Hair follicle dermal papilla cell (primary cell): ENCODE data around the gene WDR31. TPM values are rescaled to one million over a fixed set of nuclear protein-coding genes. Genes with fewer than 3 reads are reported as not detected.

Experiments
- total RNA-seq: library from RNA; depleted of rRNA; stranded (reverse); fragments of >200 nt; gene quantifications from 2 replicates; pipeline ENCODE4 v1.2.3, GENCODE V29; 2012

The WDR31 gene
- total RNA-seq = 1.6 and 2.2 TPM in 2 replicates

DNA sequence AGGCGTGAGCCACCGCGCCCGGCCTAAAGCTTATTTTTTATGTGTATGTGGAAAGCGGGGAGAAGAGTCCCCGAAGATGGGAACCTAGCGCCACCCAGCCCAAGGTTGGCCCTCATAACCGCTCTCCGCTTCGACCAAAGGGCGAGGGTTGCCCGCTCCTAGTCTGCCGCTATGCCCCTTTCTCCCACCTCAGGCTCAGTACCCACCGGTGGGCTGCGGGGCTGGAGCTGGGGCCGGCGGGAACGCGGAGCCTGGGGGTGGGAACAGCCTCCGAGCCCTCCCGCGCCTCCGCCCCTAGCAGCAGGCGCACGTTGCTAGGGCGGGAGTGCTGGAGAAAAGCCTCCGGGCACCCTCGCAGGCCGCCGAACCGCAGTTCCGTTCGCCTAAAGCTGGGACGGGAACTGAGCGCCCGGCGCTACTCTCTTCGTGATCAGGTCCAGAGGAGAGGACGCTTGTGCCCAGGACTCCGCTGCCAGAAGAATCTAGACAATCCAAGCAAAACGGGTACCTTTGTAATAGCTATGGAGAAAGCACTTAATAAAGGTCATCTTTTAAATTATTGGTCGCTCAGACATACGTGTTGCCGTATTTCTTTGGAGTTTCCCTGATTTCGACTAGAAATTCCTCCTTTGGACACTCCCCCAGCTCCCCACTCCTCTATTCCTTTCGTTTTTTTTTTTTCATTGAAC, at the start of gene WDR31:
Gene WDR31, minus strand, starts transcription at position 265 of the 689 bp plus-strand sequence. CDS start 8,253 bp downstream, outside the sequence.

DNA sequence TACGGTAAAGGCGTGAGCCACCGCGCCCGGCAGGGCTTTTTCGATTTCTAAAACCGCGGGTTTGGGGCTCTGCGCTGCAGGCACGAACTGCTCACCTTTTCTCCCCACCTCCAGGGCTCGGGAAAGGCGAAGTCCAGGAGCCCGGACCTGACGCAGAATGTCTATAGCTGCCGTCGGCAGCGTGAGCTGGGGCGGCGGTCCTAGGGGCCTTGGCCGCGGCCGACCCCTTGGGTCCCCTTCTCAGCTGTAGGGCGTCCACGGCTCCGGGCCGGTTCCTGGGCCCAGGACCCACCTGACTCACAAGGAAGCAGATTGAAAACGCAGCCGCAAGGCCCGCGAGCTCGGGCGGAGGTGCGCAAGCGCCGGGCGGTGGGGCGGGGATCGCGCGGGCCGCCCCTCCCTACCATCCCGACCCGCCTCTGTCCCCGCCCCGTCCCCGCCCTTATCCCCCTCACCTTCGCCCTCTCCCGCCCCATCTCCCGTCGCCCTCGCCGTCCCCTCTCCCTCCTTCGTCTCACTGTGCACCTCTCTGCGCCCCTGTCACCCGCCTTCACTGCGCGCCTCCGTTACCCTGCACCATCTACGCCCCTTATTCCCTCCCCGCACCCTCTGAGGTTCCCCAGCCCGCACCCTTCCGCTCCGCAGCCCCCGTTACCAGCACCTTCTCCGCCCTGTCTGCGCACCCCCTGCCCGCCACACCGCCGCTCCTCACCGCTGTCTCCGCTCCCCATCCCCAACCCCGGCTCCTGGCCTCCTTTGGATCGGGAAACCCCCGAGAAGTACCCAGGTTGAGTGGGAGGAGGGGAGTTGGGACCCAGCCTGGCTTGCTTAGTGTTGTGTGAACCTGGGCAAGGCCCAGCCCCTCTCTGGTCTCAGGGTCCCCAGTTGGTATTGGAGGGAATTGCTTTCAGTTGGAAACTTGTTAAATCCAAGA, 36.8 kb upstream of the WDR31 start, which contains the start of gene HDHD3:
Gene HDHD3, minus strand, starts transcription at position 353 of the 934 bp plus-strand sequence. CDS start 2,632 bp downstream, outside the sequence.

DNA sequence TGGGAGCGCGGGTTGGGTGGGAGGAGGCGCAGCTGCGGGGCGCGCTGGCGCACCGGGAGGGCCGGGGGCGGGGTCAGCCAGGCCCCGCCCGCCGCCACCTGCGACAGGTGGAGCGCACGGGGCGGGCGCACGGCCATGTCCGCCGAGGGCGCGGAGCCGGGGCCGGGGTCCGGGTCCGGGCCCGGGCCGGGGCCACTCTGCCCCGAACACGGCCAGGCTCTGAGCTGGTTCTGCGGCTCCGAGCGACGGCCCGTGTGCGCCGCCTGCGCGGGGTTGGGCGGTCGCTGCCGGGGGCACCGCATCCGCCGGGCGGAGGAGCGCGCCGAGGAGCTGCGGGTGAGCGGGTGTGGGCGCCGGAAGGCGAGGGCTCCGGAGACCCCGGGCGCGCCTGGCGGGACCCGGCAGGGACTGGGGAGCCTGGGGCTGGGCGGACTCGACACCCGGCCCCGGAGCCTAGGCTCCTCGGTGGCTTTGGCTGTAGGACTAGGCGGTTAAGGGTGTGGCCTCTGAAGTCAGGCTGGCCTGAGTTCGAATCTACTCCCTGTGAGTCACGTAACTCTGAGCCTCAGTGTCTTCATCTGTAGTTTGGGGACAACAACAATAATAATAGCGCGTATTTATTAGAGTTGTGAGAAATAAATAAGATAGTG, 9.5 kb upstream of the WDR31 start, which contains the start of gene BSPRY:
Gene BSPRY, plus strand, starts transcription at position 97 of the 650 bp plus-strand sequence. Its CDS starts 39 bp downstream, at position 136.

DNA sequence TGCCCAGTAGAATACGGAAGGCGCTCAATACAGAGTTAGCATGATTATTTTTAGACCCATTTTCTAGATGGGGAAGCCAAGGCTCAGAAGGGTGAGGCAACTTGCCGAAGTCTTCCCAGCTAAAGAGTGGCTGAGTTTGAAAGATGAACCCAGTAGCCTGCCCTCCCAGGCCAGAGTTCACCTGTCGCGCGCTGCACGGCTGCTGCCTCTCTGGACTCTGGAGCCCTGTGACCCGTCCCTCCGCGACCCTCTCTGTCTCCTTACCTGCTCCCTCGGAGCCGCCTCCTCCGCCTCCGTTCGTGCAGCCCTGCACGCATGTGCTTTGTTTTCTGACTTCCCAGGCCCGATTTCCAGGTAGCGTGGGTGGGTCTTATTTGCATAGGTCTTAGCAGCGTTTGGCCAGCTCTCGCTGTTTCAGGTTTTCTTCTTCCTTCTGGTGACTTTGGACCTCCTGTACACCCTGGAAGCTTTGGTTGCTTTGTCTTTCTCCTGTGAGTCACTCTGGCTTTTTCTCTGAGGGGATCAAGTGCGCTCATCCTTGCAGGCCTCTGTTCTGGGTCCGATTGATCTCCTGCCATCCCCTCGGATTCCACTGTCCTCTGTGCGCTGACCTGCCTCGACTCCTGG, 37.2 kb downstream of the WDR31 start, which contains the start of gene RNF183:
Gene RNF183, minus strand, starts transcription at position 585 of the 627 bp plus-strand sequence. CDS start 5,192 bp downstream, outside the sequence.

DNA sequence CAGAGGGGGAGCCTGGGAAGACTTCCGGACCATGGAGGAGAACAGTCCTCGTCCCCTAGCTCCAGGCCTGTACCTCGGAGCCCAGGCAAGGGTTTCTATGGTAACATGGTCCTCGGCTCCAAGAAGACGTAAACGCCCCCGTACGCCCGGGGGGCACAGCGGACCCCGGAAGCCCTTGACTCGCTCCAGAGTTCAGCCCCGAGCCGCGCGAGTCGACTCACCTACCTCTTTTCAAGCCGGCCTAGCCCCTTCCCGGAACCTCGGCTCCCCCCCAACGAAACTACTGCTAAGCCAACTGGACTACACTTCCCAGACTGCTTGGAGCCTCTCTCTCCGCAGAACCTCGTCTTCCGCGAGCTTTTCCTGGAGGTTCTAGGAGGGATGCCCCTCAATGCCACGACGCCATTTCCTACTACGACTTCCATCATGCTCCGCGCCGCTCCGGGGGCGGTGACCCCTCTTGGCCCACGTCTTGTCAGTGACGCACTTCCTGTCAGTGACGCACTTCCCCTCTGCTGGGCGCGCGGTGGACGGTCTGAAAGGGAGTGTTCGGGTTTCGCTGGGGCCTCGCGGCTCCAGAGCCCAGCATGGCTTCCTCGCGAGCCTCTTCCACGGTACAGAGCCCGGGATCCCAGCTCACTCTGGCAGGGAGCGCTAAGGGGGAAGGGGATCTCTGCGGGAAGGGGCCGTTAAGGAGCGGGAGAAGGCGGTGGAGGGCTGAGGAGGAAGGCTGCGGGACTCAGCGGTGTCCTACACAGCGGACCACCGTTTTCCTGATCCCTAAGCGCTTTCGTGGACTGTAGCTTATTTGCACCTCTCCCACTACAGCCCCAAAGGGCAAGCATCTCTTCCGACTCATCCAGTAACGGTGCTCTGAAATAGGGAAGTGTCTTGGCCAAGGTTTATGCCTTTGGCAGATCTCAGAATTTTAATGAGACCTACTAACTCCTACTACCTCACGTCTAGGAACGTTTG, 64.6 kb downstream of the WDR31 start, which contains the start of the genes CDC26 and PRPF4:
Gene CDC26, minus strand, starts transcription at position 416 of the 975 bp plus-strand sequence. CDS start 3,065 bp downstream, outside the sequence.
Gene PRPF4, plus strand, starts transcription at position 502 of the 975 bp plus-strand sequence. Its CDS starts 86 bp downstream, at position 588.

Other genes starting within 250 kb of the WDR31 start
- 9.4 and 15.4 TPM in 2 replicates for gene SLC31A2, start 189.3 kb downstream of the WDR31 start, total RNA-seq
- 28.2 and 30.5 TPM in 2 replicates for gene FKBP15, start 119.0 kb downstream of the WDR31 start, total RNA-seq
- 24.8 and 26.3 TPM in 2 replicates for gene SLC31A1, start 118.7 kb downstream of the WDR31 start, total RNA-seq
- gene CDC26, start 64.7 kb downstream of the WDR31 start, total RNA-seq = 30.7 and 34.0 TPM in 2 replicates
- 17.0 and 22.6 TPM in 2 replicates for gene PRPF4, start 64.6 kb downstream of the WDR31 start, total RNA-seq
- not detected in 2 replicates for gene RNF183, start 36.9 kb downstream of the WDR31 start, total RNA-seq
- not detected in 2 replicates for gene BSPRY, start 9.3 kb upstream of the WDR31 start, total RNA-seq
- gene HDHD3, start 36.7 kb upstream of the WDR31 start, total RNA-seq = 8.9 and 10.7 TPM in 2 replicates
- 22.6 and 24.7 TPM in 2 replicates for gene ALAD, start 61.0 kb upstream of the WDR31 start, total RNA-seq
- 27.2 and 31.5 TPM in 2 replicates for gene POLE3, start 70.4 kb upstream of the WDR31 start, total RNA-seq
- gene C9orf43, start 70.5 kb upstream of the WDR31 start, total RNA-seq = 0.24 and 0.49 TPM in 2 replicates
- 240 and 252 TPM in 2 replicates for gene RGS3, start 123.5 kb upstream of the WDR31 start, total RNA-seq